Sigmoid colon (tissue), 7 donors: ENCODE measurements around the gene NSUN4. TPM values are rescaled to one million over a fixed set of nuclear protein-coding genes. Genes with fewer than 3 reads are reported as not detected.

ENCODE experiments used
- DNase-seq: peaks from one replicate; pipeline ENCODE4 v3.0.0-alpha.2; 2019
- H3K27ac ChIP-seq, 4 donors: fragments of 200-600 bp; sonication (generic); one replicate each; pipeline ENCODE4 v1.5.1; 2016 to 2019; ENCODE audit warnings: mild to moderate bottlenecking in 1 of 4
- H3K27me3 ChIP-seq, 3 donors: fragments of 200-600 bp; sonication (generic); one replicate each; pipeline ENCODE4 v1.5.1; 2019; ENCODE audit warnings: mild to moderate bottlenecking in 1 of 3
- H3K36me3 ChIP-seq, 4 donors: fragments of 200-600 bp; sonication (generic); one replicate each; pipeline ENCODE4 v1.5.1; 2016 to 2019
- H3K4me1 ChIP-seq, 4 donors: fragments of 200-600 bp; sonication (generic); one replicate each; pipeline ENCODE4 v1.5.1; 2017 to 2019
- H3K4me3 ChIP-seq, 4 donors: fragments of 200-600 bp; sonication (generic); one replicate each; pipeline ENCODE4 v1.5.1; 2017 to 2019; ENCODE audit warnings: mild to moderate bottlenecking in 2 of 4, moderate library complexity in 1 of 4
- H3K9me3 ChIP-seq, 4 donors: fragments of 200-600 bp in 3 of 4; sonication (generic) in 3 of 4; one replicate each; pipeline versions ENCODE4 v1.5.1 to v1.6.1; 2013 to 2019
- EP300 ChIP-seq, 4 donors: sonication (generic); formaldehyde crosslinking; IDR thresholded peaks; one replicate each; pipeline ENCODE4 v1.6.1; 2017; ENCODE audit warnings: antibody characterized with exemption in 4 of 4
- POLR2A ChIP-seq, 2 donors: fragments of 450-650 bp; IDR thresholded peaks; one replicate each; pipeline ENCODE4 v1.6.1; 2016; ENCODE audit warnings: antibody characterized with exemption in 2 of 2, mild to moderate bottlenecking in 2 of 2, moderate library complexity in 2 of 2
- POLR2AphosphoS5 ChIP-seq, 4 donors: sonication (generic); formaldehyde crosslinking; IDR thresholded peaks; one replicate each; pipeline ENCODE4 v1.6.1; 2017; ENCODE audit warnings: antibody characterized with exemption in 4 of 4
- WGBS, 2 donors: extraction: QIAGEN DNeasy Blood & Tissue Kit; methylation state at CpG; one replicate each; pipeline ENCODE4 v1.1.7; 2013; 5-methylcytosine and 5-hydroxymethylcytosine counted together
- intact Hi-C: fragments of 100-400 bp; cut with DNase I; formaldehyde crosslinking; loops from one replicate; pipeline ENCODE4 v1.15.1; 2023
- polyA plus RNA-seq, 3 donors: library from polyadenylated mRNA; stranded (reverse); fragments of 200-250 nt; gene quantifications; one replicate each; pipeline ENCODE4 v1.2.3, GENCODE V29; 2013
- total RNA-seq, 4 donors: library from RNA; depleted of rRNA; stranded (reverse); fragments of >200 nt; gene quantifications; one replicate each; pipeline ENCODE4 v1.1.0, GENCODE V29; 2016
- TF ChIP-seq, protein P1 (sequence below), 4 experiments: fragments of 450-650 bp in 3 of 4; fragments of 200-600 bp in 1 of 4; IDR thresholded peaks; one replicate each; pipeline ENCODE4 v1.5.1; 2016 to 2019; ENCODE audit warnings: antibody characterized with exemption in 4 of 4, mild to moderate bottlenecking in 3 of 4, moderate library complexity in 2 of 4
- donor health status: healthy with polysubstance abuse.
- donor health status: Bipolar disorder and iron deficiency.
- donor health status: healthy.

The NSUN4 gene
- total and polyA plus RNA-seq, 7 donors = 7.2 to 18.6 (median 13.2) TPM

DNA sequence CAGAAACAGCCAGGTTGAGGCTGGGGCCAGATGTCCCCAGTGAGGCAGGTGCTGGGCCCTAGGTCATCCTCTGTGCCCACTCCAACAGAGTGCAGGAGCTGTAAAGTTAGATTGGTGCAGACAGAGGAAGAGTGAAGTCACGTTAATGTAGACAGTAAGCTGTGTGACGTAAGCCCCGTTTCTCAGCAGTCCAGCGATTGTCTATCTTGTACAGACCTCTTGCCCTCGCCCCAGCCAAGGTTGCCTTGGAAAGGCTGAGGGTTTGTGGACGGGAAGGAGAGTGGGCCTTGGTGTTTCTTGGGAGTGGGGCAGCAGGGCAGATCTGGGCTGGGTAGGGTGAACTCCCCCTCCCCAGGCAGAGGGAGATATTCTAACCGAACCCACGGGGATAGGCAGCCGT lies 67.0 kb downstream of the NSUN4 start:
- H3K4me1 ChIP-seq = peaks cover 0 to 14% (median 10%) of the 10 kb centered on the region in 4 donors
- no peaks in the 10 kb centered on the region for H3K9me3 ChIP-seq
- no peak overlapping the region for H3K4me3 ChIP-seq
- intact Hi-C loops = loop anchor here (2.0 to 5.0 kb wide), 3 partner anchors 40 to 320 kb away; no protein-coding TSS in a partner anchor
- WGBS, 2 donors = 93 to 94% methylated on average over 9 of the region's 9 CpGs
- H3K27ac ChIP-seq = no peak overlapping the region
- no peaks in the 10 kb centered on the region for H3K27me3 ChIP-seq
- TF ChIP-seq POLR2AphosphoS5 (IDR thresholded peaks at IDR 0.05) = no peak
- TF ChIP-seq POLR2A (IDR thresholded peaks at IDR 0.05) = no peak
- TF ChIP-seq, protein P1, sequence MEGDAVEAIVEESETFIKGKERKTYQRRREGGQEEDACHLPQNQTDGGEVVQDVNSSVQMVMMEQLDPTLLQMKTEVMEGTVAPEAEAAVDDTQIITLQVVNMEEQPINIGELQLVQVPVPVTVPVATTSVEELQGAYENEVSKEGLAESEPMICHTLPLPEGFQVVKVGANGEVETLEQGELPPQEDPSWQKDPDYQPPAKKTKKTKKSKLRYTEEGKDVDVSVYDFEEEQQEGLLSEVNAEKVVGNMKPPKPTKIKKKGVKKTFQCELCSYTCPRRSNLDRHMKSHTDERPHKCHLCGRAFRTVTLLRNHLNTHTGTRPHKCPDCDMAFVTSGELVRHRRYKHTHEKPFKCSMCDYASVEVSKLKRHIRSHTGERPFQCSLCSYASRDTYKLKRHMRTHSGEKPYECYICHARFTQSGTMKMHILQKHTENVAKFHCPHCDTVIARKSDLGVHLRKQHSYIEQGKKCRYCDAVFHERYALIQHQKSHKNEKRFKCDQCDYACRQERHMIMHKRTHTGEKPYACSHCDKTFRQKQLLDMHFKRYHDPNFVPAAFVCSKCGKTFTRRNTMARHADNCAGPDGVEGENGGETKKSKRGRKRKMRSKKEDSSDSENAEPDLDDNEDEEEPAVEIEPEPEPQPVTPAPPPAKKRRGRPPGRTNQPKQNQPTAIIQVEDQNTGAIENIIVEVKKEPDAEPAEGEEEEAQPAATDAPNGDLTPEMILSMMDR (IDR thresholded peaks at IDR 0.05) = no peak
- no peak for TF ChIP-seq EP300 (IDR thresholded peaks at IDR 0.05)
- no peaks in the 10 kb centered on the region for H3K36me3 ChIP-seq
- DNase-seq = no peak

DNA sequence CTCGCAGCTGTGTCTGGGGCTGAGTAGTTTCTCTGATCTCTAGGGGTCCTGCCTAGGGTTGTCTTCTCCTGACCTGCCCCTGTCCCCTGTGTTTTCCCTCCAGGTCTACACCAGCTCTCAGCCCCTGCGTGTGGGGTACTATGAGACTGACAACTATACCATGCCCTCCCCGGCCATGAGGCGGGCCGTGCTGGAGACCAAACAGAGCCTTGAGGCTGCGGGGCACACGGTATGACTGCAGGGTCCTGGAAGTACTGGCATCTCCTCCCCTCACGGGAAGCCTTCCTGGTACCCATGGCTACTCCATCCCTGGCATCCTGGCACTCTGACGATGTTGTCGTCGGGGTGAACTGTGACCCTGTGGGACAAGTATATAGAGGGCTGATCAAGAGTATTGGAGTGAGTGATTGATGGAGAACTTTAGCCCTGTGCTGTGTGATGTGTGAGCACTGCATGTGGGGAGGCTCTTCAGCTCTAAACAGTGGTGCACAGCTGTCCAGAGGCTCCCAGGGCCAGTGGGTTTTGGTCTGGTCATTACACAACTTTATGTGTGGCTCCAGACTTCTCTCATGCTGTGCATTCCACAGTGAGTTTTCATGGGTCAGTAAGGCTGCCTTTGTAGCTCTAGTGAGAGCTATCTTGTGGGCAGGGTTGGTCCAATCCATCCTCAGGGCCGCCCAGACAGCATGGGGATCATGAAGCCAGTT lies 67.9 kb downstream of the NSUN4 start:
- 95 to 96% methylated on average over 12 of the region's 12 CpGs for WGBS, 2 donors
- Histone ChIP-seq H3K4me1 (peaks cover 0 to 11% (median 9%) of the 10 kb centered on the region in 4 donors), H3K4me3 (no peak overlapping the region), H3K27ac (no peak overlapping the region), H3K27me3 (no peaks in the 10 kb centered on the region), H3K36me3 (no peaks in the 10 kb centered on the region), H3K9me3 (no peaks in the 10 kb centered on the region)
- no peak for TF ChIP-seq POLR2AphosphoS5 (IDR thresholded peaks at IDR 0.05)
- TF ChIP-seq, protein P1 (IDR thresholded peaks at IDR 0.05) = no peak
- TF ChIP-seq EP300 (IDR thresholded peaks at IDR 0.05) = no peak
- no peak for TF ChIP-seq POLR2A (IDR thresholded peaks at IDR 0.05)
- DNase-seq = no peak
- intact Hi-C loops = loop anchor here (5.0 kb wide), 2 partner anchors 39 to 319 kb away; no protein-coding TSS in a partner anchor

DNA sequence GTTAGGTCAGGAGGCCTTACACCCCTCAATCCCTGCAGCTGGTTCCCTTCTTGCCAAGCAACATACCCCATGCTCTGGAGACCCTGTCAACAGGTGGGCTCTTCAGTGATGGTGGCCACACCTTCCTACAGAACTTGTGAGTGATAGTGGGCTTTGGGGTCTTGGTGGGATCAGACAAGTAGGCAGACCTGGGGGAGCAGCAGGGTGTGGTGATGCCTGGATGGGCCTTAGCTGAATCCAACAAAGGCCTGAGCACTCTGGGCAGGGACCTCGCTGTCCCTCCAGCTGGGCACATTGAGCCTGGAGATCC lies 68.4 kb downstream of the NSUN4 start:
- H3K27me3 ChIP-seq = no peaks in the 10 kb centered on the region
- DNase-seq = no peak
- H3K4me3 ChIP-seq = no peak overlapping the region
- WGBS, 2 donors = 93 to 98% methylated on average over 1 of the region's 1 CpG
- intact Hi-C loops = loop anchor here (5.0 kb wide), 2 partner anchors 38 to 318 kb away; no protein-coding TSS in a partner anchor
- H3K36me3 ChIP-seq = no peaks in the 10 kb centered on the region
- H3K4me1 ChIP-seq = peaks cover 0 to 11% (median 9%) of the 10 kb centered on the region in 4 donors
- H3K27ac ChIP-seq = no peak overlapping the region
- H3K9me3 ChIP-seq = no peaks in the 10 kb centered on the region
- TF ChIP-seq, protein P1 (IDR thresholded peaks at IDR 0.05) = no peak
- no peak for TF ChIP-seq EP300 (IDR thresholded peaks at IDR 0.05)
- TF ChIP-seq POLR2AphosphoS5 (IDR thresholded peaks at IDR 0.05) = no peak
- TF ChIP-seq POLR2A (IDR thresholded peaks at IDR 0.05) = no peak

DNA sequence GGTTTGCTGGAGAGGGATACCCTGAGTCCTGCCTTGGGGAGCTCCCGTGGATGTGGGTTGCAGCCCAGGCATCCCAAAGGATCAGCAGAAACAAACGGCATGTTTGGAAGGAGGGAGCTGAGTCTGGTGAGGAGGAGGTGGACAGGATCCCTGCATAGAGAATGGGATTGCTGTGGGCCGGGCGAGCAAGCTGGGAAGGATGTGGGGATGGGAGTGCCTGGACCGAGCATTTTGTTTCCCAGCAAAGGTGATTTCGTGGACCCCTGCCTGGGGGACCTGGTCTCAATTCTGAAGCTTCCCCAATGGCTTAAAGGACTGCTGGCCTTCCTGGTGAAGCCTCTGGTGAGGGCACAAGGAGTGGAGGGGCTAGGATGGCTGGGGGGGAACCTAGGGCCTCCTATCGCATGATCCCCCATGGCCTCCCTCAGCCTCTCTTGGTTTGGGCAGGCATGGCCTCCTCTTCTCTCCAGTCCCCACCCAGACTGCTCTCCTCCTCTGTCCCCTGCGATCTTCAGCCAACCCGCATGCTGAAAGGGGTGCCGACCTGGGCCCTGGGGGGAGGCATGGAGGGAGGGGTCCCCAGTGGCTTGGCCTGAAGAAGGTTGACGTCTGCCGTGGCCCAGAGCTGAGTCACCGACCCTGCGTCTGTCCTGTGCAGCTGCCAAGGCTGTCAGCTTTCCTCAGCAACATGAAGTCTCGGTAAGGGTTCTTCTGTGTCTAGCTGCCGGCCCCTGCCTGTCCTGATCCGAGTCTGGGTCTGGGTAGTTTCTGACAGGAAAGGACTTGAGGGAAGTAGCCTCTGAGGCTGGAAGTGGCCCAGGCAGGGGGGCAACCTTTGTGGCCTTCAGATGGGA lies 69.8 kb downstream of the NSUN4 start:
- Histone ChIP-seq H3K36me3 (no peaks in the 10 kb centered on the region), H3K27me3 (no peaks in the 10 kb centered on the region), H3K4me1 (peaks cover 0 to 11% (median 9%) of the 10 kb centered on the region in 4 donors), H3K4me3 (no peak overlapping the region), H3K27ac (no peak overlapping the region), H3K9me3 (no peaks in the 10 kb centered on the region)
- TF ChIP-seq EP300 (IDR thresholded peaks at IDR 0.05) (no peak), POLR2AphosphoS5 (IDR thresholded peaks at IDR 0.05) (no peak), POLR2A (IDR thresholded peaks at IDR 0.05) (no peak)
- TF ChIP-seq, protein P1 (IDR thresholded peaks at IDR 0.05) = no peak
- no peak for DNase-seq
- WGBS, 2 donors = 92% methylated on average over 17 of the region's 17 CpGs
- intact Hi-C loops = no loop called here
